ENCODE results near the gene SYT9. TPM values are rescaled to one million over a fixed set of nuclear protein-coding genes. Genes with fewer than 3 reads are reported as not detected.

SYT9 gene
- total and polyA plus RNA-seq, 9 of the 15 experiments (the other 6 are each of a cell fraction or from before 2014, with no cell fraction given) = 0.01 TPM; not detected in 8

DNA sequence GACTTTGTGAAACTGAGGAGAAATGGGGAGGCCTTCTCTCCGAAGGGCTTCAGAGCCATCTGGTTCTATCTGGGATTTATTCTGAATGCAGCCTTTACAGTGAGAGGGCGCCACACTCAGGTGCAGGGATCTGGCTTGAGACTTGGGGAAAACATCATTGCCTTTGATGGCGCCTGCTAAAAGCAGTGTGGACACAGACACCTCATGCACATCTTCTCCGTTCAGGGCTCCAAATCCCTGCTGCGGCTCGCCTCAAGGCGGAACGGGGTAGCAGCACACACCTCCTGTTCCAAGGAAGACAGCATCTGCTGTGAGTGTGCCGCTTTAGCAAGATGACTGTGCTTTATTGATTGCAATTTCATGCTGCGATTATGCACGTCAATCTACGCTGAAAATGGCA lies 196.5 kb downstream of the SYT9 start:
- Histone ChIP-seq H3K4me1 (replicated peaks in 1 of 2; ENCODE audit: control insufficient read depth in 2 of 2, insufficient read depth in 2 of 2, low read length in 2 of 2) (no peaks in the 10 kb centered on the region), H3K27ac (ENCODE audit: extremely low read depth, low read depth, low read length) (no peak overlapping the region), H3K4me2 (ENCODE audit: insufficient read depth, low read length) (no peak overlapping the region), H3K9me1 (ENCODE audit: control insufficient read depth, insufficient read depth, low read length) (no peaks in the 10 kb centered on the region), H4K20me1 (replicated peaks; ENCODE audit: control insufficient read depth, insufficient read depth, low read length) (no peaks in the 10 kb centered on the region; the same call in 1 of the 2 replicates), H3K9ac (ENCODE audit: insufficient read depth in 1 of 2, low read depth in 2 of 2, low read length in 2 of 2) (no peak overlapping the region), H3K9me3 (replicated peaks; ENCODE audit: control insufficient read depth, insufficient read depth, low read depth, low read length) (no peaks in the 10 kb centered on the region), H3K79me2 (ENCODE audit: control insufficient read depth, insufficient read depth, low read length) (no peaks in the 10 kb centered on the region), H3K4me3 (no peak overlapping the region), H3K36me3 (ENCODE audit: control insufficient read depth, insufficient read depth, low read length) (no peaks in the 10 kb centered on the region), H3K27me3 (ENCODE audit: control insufficient read depth in 2 of 2, insufficient read depth in 2 of 2, low read length in 2 of 2) (peaks cover 0 to under 1% of the 10 kb centered on the region in 2 experiments; a peak in 2 of 5 replicates), H2AFZ (ENCODE audit: low read depth, low read length) (no peak overlapping the region)
- BruUV-seq (replicated peaks) = no TSS peak
- POLR2A ChIA-PET = no interaction called here
- peak; percentile 57; the same call in 2 of the 3 replicates for ATAC-seq
- no peak for FAIRE-seq
- in situ Hi-C loops (cut with MboI) = loop anchor here (10.0 kb wide), 1 partner anchor 353 kb away; no protein-coding TSS in a partner anchor
- intact Hi-C loops (cut with micrococcal nuclease) = no loop called here
- TF ChIP-seq ILF3 (IDR thresholded peaks at IDR 0.05; ENCODE audit: borderline replicate concordance) (no peak), CTCF (IDR thresholded peaks at IDR 0.05 in 2 of 3, conservative IDR thresholded peaks at IDR 0.05 in 1 of 3; ENCODE audit: insufficient read depth in 2 of 3, low read depth in 1 of 3, low read length in 3 of 3) (peak in 2 of 3 experiments; percentile 10 to 19; a peak in 1 of 6 replicates), NCOA2 (IDR thresholded peaks at IDR 0.05; ENCODE audit: partially characterized antibody in 2 of 2) (no peak), RAD21 (CRISPR knock-in tag; conservative IDR thresholded peaks at IDR 0.05 in 1 of 2, IDR thresholded peaks at IDR 0.05 in 1 of 2) (peak in 1 of 2 experiments; percentile 19; a peak in 1 of 4 replicates)
- no peak for DNase-seq (ENCODE audit: extremely low read depth in 1 of 4, low spot score in 3 of 4)
- CTCF ChIA-PET (ENCODE audit: low intra/inter-chr PET ratio) = no interaction called here
- WGBS (ENCODE audit: insufficient coverage, low coverage, missing lambda C conversion rate) = 2% methylated on average over 12 of the region's 12 CpGs
